Activated T-cell treated with anti-CD3 and anti-CD28 coated beads, Interleukin-2, amount 50 U/mL, for 48 hours (primary cell): ENCODE results near the gene VPS39.

Experiments
- DNase-seq, 2 experiments: peaks; one replicate each; pipeline ENCODE4 v3.0.0-alpha.2; 2020

Gene VPS39

GRCh38 chr15:42199126-42199525 is 9.0 kb downstream of the VPS39 start:
- no peak for DNase-seq

- no peak for DNase-seq
These were observed 9.6 kb downstream of the VPS39 start for GRCh38 chr15:42198516-42198915.

GRCh38 chr15:42194513-42194912 is 13.6 kb downstream of the VPS39 start:
- no peak for DNase-seq

GRCh38 chr15:42193383-42193782 is 14.7 kb downstream of the VPS39 start:
- no peak for DNase-seq

GRCh38 chr15:42191610-42192346 is 16.3 kb downstream of the VPS39 start:
- no peak for DNase-seq

- DNase-seq: no peak
These were observed 17.7 kb downstream of the VPS39 start for GRCh38 chr15:42190370-42190769.

GRCh38 chr15:42185801-42186200 is 22.3 kb downstream of the VPS39 start:
- DNase-seq: no peak

- DNase-seq: no peak
These were observed 23.4 kb downstream of the VPS39 start for GRCh38 chr15:42184736-42185135.

GRCh38 chr15:42184296-42184695 is 23.8 kb downstream of the VPS39 start:
- DNase-seq: no peak

GRCh38 chr15:42182961-42183360 is 25.1 kb downstream of the VPS39 start:
- no peak for DNase-seq

GRCh38 chr15:42182328-42182886 is 25.7 kb downstream of the VPS39 start:
- DNase-seq: no peak

- no peak for DNase-seq
These were observed 30.0 kb downstream of the VPS39 start for GRCh38 chr15:42178056-42178455.

GRCh38 chr15:42175671-42176070 is 32.4 kb downstream of the VPS39 start:
- DNase-seq: no peak

GRCh38 chr15:42172475-42172874 is 35.6 kb downstream of the VPS39 start:
- DNase-seq: no peak

GRCh38 chr15:42171795-42172194 is 36.3 kb downstream of the VPS39 start:
- DNase-seq: no peak

- DNase-seq: no peak
These were observed 37.0 kb downstream of the VPS39 start for GRCh38 chr15:42171122-42171521.

- no peak for DNase-seq
These were observed 41.7 kb downstream of the VPS39 start for GRCh38 chr15:42166225-42166940.

GRCh38 chr15:42165106-42165505 is 43.0 kb downstream of the VPS39 start:
- DNase-seq: no peak

GRCh38 chr15:42163947-42164550 is 44.1 kb downstream of the VPS39 start:
- DNase-seq: no peak

GRCh38 chr15:42163291-42163690 is 44.8 kb downstream of the VPS39 start:
- DNase-seq: no peak

GRCh38 chr15:42160136-42160535 is 48.0 kb downstream of the VPS39 start:
- no peak for DNase-seq

GRCh38 chr15:42159381-42160015 is 48.6 kb downstream of the VPS39 start:
- DNase-seq: no peak

GRCh38 chr15:42158941-42159340 is 49.2 kb downstream of the VPS39 start:
- DNase-seq: no peak
